K562 (cell line): ENCODE results near the gene OARD1. TPM values are rescaled to one million over a fixed set of nuclear protein-coding genes. Genes with fewer than 3 reads are reported as not detected.
A peak's percentile ranks its signal among the peaks of the same experiment; 100 is the strongest.

Source experiments
- AFF4 ChIP-seq: sonication (generic); formaldehyde crosslinking; IDR thresholded peaks from 2 replicates; pipeline ENCODE4 v1.8.0; 2023; ENCODE audit warnings: mild to moderate bottlenecking, missing genetic modification reagents
- CHAMP1 ChIP-seq: fragments of 450-650 bp; IDR thresholded peaks from 2 replicates; pipeline ENCODE4 v1.6.1; 2016; ENCODE audit warnings: mild to moderate bottlenecking
- EP300 ChIP-seq: IDR thresholded peaks from 2 replicates; pipeline ENCODE4 v1.6.1; 2012; ENCODE audit warnings: low read length, improper control_type of control experiment
- ETV6 ChIP-seq, 3 experiments: fragments of 150-350 bp in 1 of 3; sonication (generic) in 1 of 3; formaldehyde crosslinking in 1 of 3; IDR thresholded peaks; 2 replicates each; pipeline versions ENCODE4 v1.6.1 to v1.8.0; 2014 to 2022; ENCODE audit warnings: borderline replicate concordance in 2 of 3, low read depth in 2 of 3, antibody characterized with exemption in 1 of 3, low read length in 1 of 3, mild to moderate bottlenecking in 1 of 3, missing genetic modification reagents in 1 of 3
- KLF13 ChIP-seq: fragments of 450-650 bp; IDR thresholded peaks from 2 replicates; pipeline ENCODE4 v1.6.1; 2016; ENCODE audit warnings: missing genetic modification characterization, low read depth, mild to moderate bottlenecking, missing compliant biosample characterization, moderate library complexity, borderline replicate concordance
- LARP7 ChIP-seq: fragments of 450-650 bp; IDR thresholded peaks from 2 replicates; pipeline ENCODE4 v1.6.1; 2016
- RFX7 ChIP-seq: fragments of 250-450 bp; sonication (Bioruptor Pico); IDR thresholded peaks from 2 replicates; pipeline ENCODE4 v1.5.1; 2021; ENCODE audit warnings: mild to moderate bottlenecking
- TCF7L2 ChIP-seq: fragments of 150-350 bp; IDR thresholded peaks from 2 replicates; pipeline ENCODE4 v1.6.1; 2016; ENCODE audit warnings: low read depth, mild to moderate bottlenecking, low read length, moderate library complexity
- ZMIZ1 ChIP-seq, 2 experiments: fragments of 150-350 bp in 1 of 2; IDR thresholded peaks; 2 replicates each; pipeline ENCODE4 v1.6.1; 2012 to 2016; ENCODE audit warnings: low read depth in 2 of 2, low read length in 2 of 2, mild to moderate bottlenecking in 1 of 2, moderate library complexity in 1 of 2
- ZNF444 ChIP-seq: fragments of 250-450 bp; sonication (Bioruptor Pico); IDR thresholded peaks from 2 replicates; pipeline ENCODE4 v1.4.0; 2020; ENCODE audit warnings: mild to moderate bottlenecking, moderate library complexity
- polyA plus RNA-seq, 8 experiments: library from polyadenylated mRNA; depleted of rRNA in 4 of 8; stranded (reverse) in 5 of 8; unstranded in 3 of 8; fragments of >200 nt; fragmentation: Nextera tagmentation in 2 of 8; fragmentation: Illumina TruSeq in 1 of 8; extraction: Ambion mirVana in 2 of 8; extraction: Trizol in 1 of 8; gene quantifications; 2 replicates each; pipeline versions ENCODE4 v1.2.1 to v1.2.3, GENCODE V29; 2011 to 2014; ENCODE audit warnings: inconsistent platforms in 1 of 8, missing spikeins in 1 of 8
- total RNA-seq, 7 experiments: library from RNA; depleted of rRNA in 6 of 7; stranded (reverse); fragments of >200 nt in 6 of 7; fragmentation: Illumina TruSeq in 2 of 7; extraction: Trizol in 2 of 7; gene quantifications; 2 replicates each; pipeline versions ENCODE4 v1.2.1 to v1.2.3, GENCODE V29; 2011 to 2021; ENCODE audit warnings: low replicate concordance in 1 of 7

Gene OARD1
- total and polyA plus RNA-seq, 9 of the 15 experiments (the other 6 are each of a cell fraction or from before 2014, with no cell fraction given) = 43.4 to 88.3 (median 61.1) TPM

- TF ChIP-seq CHAMP1 (no peak), LARP7 (no peak), TCF7L2 (no peak), ETV6 (IDR thresholded peaks at IDR 0.05; ENCODE audit: borderline replicate concordance in 1 of 2, low read depth in 2 of 2, low read length in 1 of 2) (no peak; a peak in 1 of 4 replicates), ETV6 (CRISPR knock-in tag; IDR thresholded peaks at IDR 0.05; ENCODE audit: borderline replicate concordance) (peak; percentile 83; the same call in 1 of the 2 replicates), RFX7 (CRISPR knock-in tag) (no peak), AFF4 (peak; percentile 92; the same call in 1 of the 2 replicates), KLF13 (tag) (no peak), ZNF444 (CRISPR knock-in tag) (no peak), EP300 (peak; percentile 13; the same call in 1 of the 2 replicates), ZMIZ1 (IDR thresholded peaks at IDR 0.05; ENCODE audit: low read depth in 2 of 2, low read length in 2 of 2) (no peak)
Measured at GRCh38 chr6:41073203-41073967, 1.2 kb upstream of the OARD1 start (continued).
